Neural progenitor cell (in vitro differentiated cells): ENCODE results near the gene TNFRSF25.
"Not testable (repeated sequence)": the region's sequence is repeated elsewhere in the genome, so short reads cannot be mapped to it uniquely, and the experiment has no call there.

Source experiments
- EZH2phosphoT487 ChIP-seq: fragments of 200-600 bp; sonication (generic); IDR thresholded peaks from 2 replicates; pipeline ENCODE4 v1.6.1; 2017; ENCODE audit warnings: antibody characterized with exemption
- TF ChIP-seq, protein P1 (sequence below): fragments of 200-600 bp; sonication (generic); IDR thresholded peaks from 2 replicates; pipeline ENCODE4 v1.5.1; 2017; ENCODE audit warnings: antibody characterized with exemption, mild to moderate bottlenecking

- TF ChIP-seq, protein P1, sequence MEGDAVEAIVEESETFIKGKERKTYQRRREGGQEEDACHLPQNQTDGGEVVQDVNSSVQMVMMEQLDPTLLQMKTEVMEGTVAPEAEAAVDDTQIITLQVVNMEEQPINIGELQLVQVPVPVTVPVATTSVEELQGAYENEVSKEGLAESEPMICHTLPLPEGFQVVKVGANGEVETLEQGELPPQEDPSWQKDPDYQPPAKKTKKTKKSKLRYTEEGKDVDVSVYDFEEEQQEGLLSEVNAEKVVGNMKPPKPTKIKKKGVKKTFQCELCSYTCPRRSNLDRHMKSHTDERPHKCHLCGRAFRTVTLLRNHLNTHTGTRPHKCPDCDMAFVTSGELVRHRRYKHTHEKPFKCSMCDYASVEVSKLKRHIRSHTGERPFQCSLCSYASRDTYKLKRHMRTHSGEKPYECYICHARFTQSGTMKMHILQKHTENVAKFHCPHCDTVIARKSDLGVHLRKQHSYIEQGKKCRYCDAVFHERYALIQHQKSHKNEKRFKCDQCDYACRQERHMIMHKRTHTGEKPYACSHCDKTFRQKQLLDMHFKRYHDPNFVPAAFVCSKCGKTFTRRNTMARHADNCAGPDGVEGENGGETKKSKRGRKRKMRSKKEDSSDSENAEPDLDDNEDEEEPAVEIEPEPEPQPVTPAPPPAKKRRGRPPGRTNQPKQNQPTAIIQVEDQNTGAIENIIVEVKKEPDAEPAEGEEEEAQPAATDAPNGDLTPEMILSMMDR = peak; percentile 23
- not testable (repeated sequence) for TF ChIP-seq EZH2phosphoT487
Observed at GRCh38 chr1:6455752-6456520, 10.0 kb downstream of the TNFRSF25 start.
